H1 (cell line): ENCODE data around the gene GGT5. TPM values are rescaled to one million over a fixed set of nuclear protein-coding genes. Genes with fewer than 3 reads are reported as not detected.
"Not testable (repeated sequence)": the region's sequence is repeated elsewhere in the genome, so short reads cannot be mapped to it uniquely, and the experiment has no call there.

Source experiments
- CTCF ChIA-PET: fragments of 300-600 bp; sonication (Branson Sonifier 250); formaldehyde crosslinking; loops from one replicate; lab custom pipeline; 2021; ENCODE audit not compliant: partially characterized antibody; lab: Charles Lee
- POLR2A ChIA-PET: fragments of 300-600 bp; sonication (Branson Sonifier 250); formaldehyde crosslinking; loops from one replicate; lab custom pipeline; 2021; ENCODE audit warnings: inconsistent platforms; ENCODE audit not compliant: partially characterized antibody; lab: Charles Lee
- DNase-seq, 2 experiments: peaks; one replicate each; pipeline versions ENCODE4 v3.0.0 to v3.0.0-alpha.2; 2010 to 2022; ENCODE audit warnings: low spot score in 2 of 2, low read depth in 1 of 2, mixed read lengths in 1 of 2
- FAIRE-seq: peaks from 2 replicates; lab custom pipeline; 2011; peaks lifted over from hg19 to GRCh38; lab: Jason Lieb, UNC
- H2AFZ ChIP-seq: 2 replicates; pipeline ENCODE4 v1.8.1; 2012; ENCODE audit warnings: low read length, inconsistent platforms
- H2AK5ac ChIP-seq: 2 replicates; pipeline ENCODE4 v1.6.1; 2013; ENCODE audit warnings: low read depth, low read length
- H2BK120ac ChIP-seq: replicated peaks from 2 replicates; pipeline ENCODE3; 2013; ENCODE audit warnings: low read depth, low read length, inconsistent platforms
- H2BK12ac ChIP-seq: 2 replicates; pipeline ENCODE4 v1.6.1; 2013; ENCODE audit warnings: low read depth, low read length
- H2BK15ac ChIP-seq: 2 replicates; pipeline ENCODE4 v1.6.1; 2013; ENCODE audit warnings: low read length
- H2BK20ac ChIP-seq: 2 replicates; pipeline ENCODE4 v1.6.1; 2013; ENCODE audit warnings: low read length
- H2BK5ac ChIP-seq: 2 replicates; pipeline ENCODE4 v1.6.1; 2013; ENCODE audit warnings: low read depth, low read length
- H3K14ac ChIP-seq: 2 replicates; pipeline ENCODE4 v1.6.1; 2013; ENCODE audit warnings: inconsistent platforms; ENCODE audit not compliant: insufficient read length
- H3K18ac ChIP-seq: 2 replicates; pipeline ENCODE4 v1.6.1; 2013; ENCODE audit warnings: low read length; ENCODE audit errors: extremely low read depth
- H3K23ac ChIP-seq: 2 replicates; pipeline ENCODE4 v1.6.1; 2013; ENCODE audit warnings: inconsistent platforms; ENCODE audit not compliant: insufficient read length
- H3K23me2 ChIP-seq: 2 replicates; pipeline ENCODE4 v1.6.1; 2013; ENCODE audit warnings: low read depth, low read length
- H3K27ac ChIP-seq: 2 replicates; pipeline ENCODE4 v1.6.1; 2011; ENCODE audit warnings: low read depth, low read length, inconsistent platforms
- H3K27me3 ChIP-seq, 4 experiments: replicated peaks in 1 of 4; 1 replicate in 1 of 4; 2 replicates in 3 of 4; pipeline versions ENCODE4 v1.6.1 to v1.8.1; 2011 to 2013; ENCODE audit warnings: low read length in 3 of 4, mild to moderate bottlenecking in 3 of 4, inconsistent platforms in 2 of 4, mixed read lengths in 2 of 4, moderate library complexity in 1 of 4; ENCODE audit not compliant: control insufficient read depth in 3 of 4, insufficient read depth in 3 of 4; ENCODE audit errors: extremely low read depth in 1 of 4
- H3K36me3 ChIP-seq, 4 experiments: 2 replicates each; pipeline versions ENCODE4 v1.6.1 to v1.8.1; 2011 to 2013; ENCODE audit warnings: mild to moderate bottlenecking in 4 of 4, low read length in 3 of 4, moderate library complexity in 2 of 4, control low read depth in 1 of 4, inconsistent platforms in 1 of 4; ENCODE audit not compliant: insufficient read depth in 4 of 4, control insufficient read depth in 2 of 4
- H3K4ac ChIP-seq: replicated peaks from 2 replicates; pipeline ENCODE3; 2013; ENCODE audit warnings: low read length, low read depth, mixed read lengths, inconsistent platforms; ENCODE audit not compliant: insufficient read length
- H3K4me1 ChIP-seq, 4 experiments: replicated peaks in 1 of 4; 1 replicate in 1 of 4; 2 replicates in 3 of 4; pipeline versions ENCODE4 v1.6.1 to v1.8.1; 2011 to 2013; ENCODE audit warnings: low read length in 3 of 4, inconsistent platforms in 2 of 4, mixed read lengths in 1 of 4; ENCODE audit not compliant: insufficient read depth in 4 of 4, control insufficient read depth in 3 of 4
- H3K4me2 ChIP-seq, 2 experiments: 2 replicates each; pipeline versions ENCODE4 v1.6.1 to v1.8.1; 2011 to 2013; ENCODE audit warnings: low read depth in 2 of 2, low read length in 2 of 2, control low read depth in 1 of 2, inconsistent platforms in 1 of 2, mild to moderate bottlenecking in 1 of 2; ENCODE audit not compliant: insufficient read depth in 1 of 2
- H3K4me3 ChIP-seq, 4 experiments: fragments of 200-600, 300-600 bp in 1 of 4; sonication (generic), shearing (Covaris generic), sonication (Bioruptor Twin) in 1 of 4; 2 replicates each; pipeline versions ENCODE4 v1.5.1 to v1.8.1; 2011 to 2016; ENCODE audit warnings: low read length in 4 of 4, low read depth in 3 of 4, control low read depth in 2 of 4, inconsistent platforms in 2 of 4, mild to moderate bottlenecking in 2 of 4, mixed read lengths in 1 of 4, moderate library complexity in 1 of 4; ENCODE audit not compliant: insufficient read depth in 2 of 4; ENCODE audit errors: extremely low read depth in 1 of 4
- H3K56ac ChIP-seq: replicated peaks from 2 replicates; pipeline ENCODE3; 2013; ENCODE audit warnings: low read depth, mild to moderate bottlenecking, mixed read lengths, low read length, inconsistent platforms; ENCODE audit not compliant: insufficient read length
- H3K79me1 ChIP-seq: 2 replicates; pipeline ENCODE4 v1.6.1; 2013; ENCODE audit warnings: low read depth, low read length, control low read depth
- H3K79me2 ChIP-seq, 2 experiments: 2 replicates each; pipeline versions ENCODE4 v1.6.1 to v1.8.1; 2012 to 2013; ENCODE audit warnings: low read length in 2 of 2, mild to moderate bottlenecking in 2 of 2, inconsistent platforms in 1 of 2; ENCODE audit not compliant: insufficient read depth in 2 of 2, control insufficient read depth in 1 of 2
- H3K9ac ChIP-seq, 4 experiments: replicated peaks in 1 of 4; 1 replicate in 1 of 4; 2 replicates in 3 of 4; pipeline versions ENCODE4 v1.6.1 to v1.8.1; 2011 to 2013; ENCODE audit warnings: low read depth in 3 of 4, low read length in 3 of 4, control low read depth in 2 of 4, mild to moderate bottlenecking in 2 of 4, moderate library complexity in 2 of 4, inconsistent platforms in 1 of 4; ENCODE audit errors: extremely low read depth in 1 of 4
- H3K9me3 ChIP-seq, 2 experiments: 2 replicates each; pipeline versions ENCODE4 v1.6.1 to v1.8.1; 2012 to 2013; ENCODE audit warnings: mild to moderate bottlenecking in 2 of 2, moderate library complexity in 2 of 2, control low read depth in 1 of 2, inconsistent platforms in 1 of 2, low read depth in 1 of 2, low read length in 1 of 2, mixed read lengths in 1 of 2; ENCODE audit not compliant: insufficient read depth in 2 of 2
- H4K20me1 ChIP-seq, 2 experiments: replicated peaks in 1 of 2; 2 replicates each; pipeline versions ENCODE3 to v1.8.1; 2011 to 2013; ENCODE audit warnings: inconsistent platforms in 2 of 2, low read length in 2 of 2, mild to moderate bottlenecking in 1 of 2; ENCODE audit not compliant: insufficient read depth in 2 of 2, control insufficient read depth in 1 of 2
- H4K5ac ChIP-seq: 2 replicates; pipeline ENCODE4 v1.6.1; 2013; ENCODE audit warnings: low read length, low read depth, mixed read lengths, inconsistent platforms; ENCODE audit not compliant: insufficient read length
- H4K8ac ChIP-seq: 2 replicates; pipeline ENCODE4 v1.8.0; 2013; ENCODE audit warnings: mild to moderate bottlenecking, moderate library complexity, low read length, inconsistent platforms; ENCODE audit not compliant: insufficient read depth; ENCODE audit errors: extremely low read depth
- H4K91ac ChIP-seq: replicated peaks from 2 replicates; pipeline ENCODE3; 2013; ENCODE audit warnings: low read length, mixed read lengths, inconsistent platforms; ENCODE audit not compliant: insufficient read length
- whole genome bisulfite sequencing, 2 experiments: shearing (Covaris generic) in 1 of 2; methylation state at CpG; one replicate each; pipeline versions ENCODE4 v1.1.6 to v1.1.7; 2013 to 2015; ENCODE audit warnings: low lambda C conversion rate in 2 of 2, mixed read lengths in 2 of 2, inconsistent platforms in 1 of 2, low coverage in 1 of 2, missing lambda C conversion rate in 1 of 2; ENCODE audit not compliant: insufficient replicate concordance in 2 of 2, insufficient coverage in 1 of 2, insufficient read length in 1 of 2; ENCODE audit errors: extremely low coverage in 1 of 2, missing lambda C conversion rate in 1 of 2; 5-methylcytosine and 5-hydroxymethylcytosine counted together
- polyA plus RNA-seq, 7 experiments: library from polyadenylated mRNA; depleted of rRNA in 3 of 7; stranded (reverse) in 5 of 7; unstranded in 2 of 7; fragments of >200 nt in 5 of 7; fragments of 200-250 nt in 2 of 7; gene quantifications; 1 replicate in 5 of 7; 2 replicates in 1 of 7; 4 replicates in 1 of 7; pipeline versions ENCODE4 v1.2.1 to v1.2.3, GENCODE V29; 2011 to 2013; ENCODE audit warnings: missing spikeins in 2 of 7, mixed read lengths in 2 of 7
- total RNA-seq: library from RNA; stranded (reverse); fragmentation: NEBNext Ultra II Directional; extraction: Animal tissue kit (Norgen Biotek cat#: 25700); gene quantifications from 2 replicates; pipeline ENCODE4 v1.2.1, GENCODE V29; 2021

Gene GGT5
- total and polyA plus RNA-seq, 2 of the 8 experiments (the other 6 are each of a cell fraction or from before 2014, with no cell fraction given): 0.05 TPM; not detected in 1

DNA sequence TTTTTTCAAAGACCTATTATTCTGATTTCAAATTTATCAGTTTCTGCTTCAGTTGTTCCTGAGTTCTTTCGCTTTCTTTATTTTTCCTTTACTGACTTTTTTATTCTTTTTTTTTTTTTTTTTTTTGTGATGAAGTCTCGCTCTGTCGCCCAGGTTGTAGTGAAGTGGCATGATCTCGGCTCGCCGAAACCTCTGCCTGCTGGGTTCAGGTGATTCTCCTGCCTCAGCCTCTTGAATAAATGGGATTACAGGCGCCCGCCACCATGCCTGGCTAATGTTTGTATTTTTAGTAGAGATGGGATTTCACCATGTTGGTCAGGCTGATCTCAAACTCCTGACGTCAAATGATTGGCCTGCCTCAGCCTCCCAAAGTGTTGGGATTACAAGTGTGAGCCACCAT lies 31.8 kb downstream of the GGT5 start:
- H3K79me1 ChIP-seq, H2BK20ac ChIP-seq, H3K9ac ChIP-seq, H4K20me1 ChIP-seq, H2BK15ac ChIP-seq, H3K4me2 ChIP-seq, H4K91ac ChIP-seq, POLR2A ChIA-PET, H2AK5ac ChIP-seq, H3K79me2 ChIP-seq, H3K4ac ChIP-seq, H3K4me3 ChIP-seq, H3K36me3 ChIP-seq, H2BK5ac ChIP-seq, FAIRE-seq, H3K27me3 ChIP-seq, H3K56ac ChIP-seq, H3K4me1 ChIP-seq, H3K18ac ChIP-seq, DNase-seq, H3K14ac ChIP-seq, H4K5ac ChIP-seq, H3K23me2 ChIP-seq, H3K9me3 ChIP-seq, H3K27ac ChIP-seq, H3K23ac ChIP-seq, H2AFZ ChIP-seq, H2BK12ac ChIP-seq, H4K8ac ChIP-seq, H2BK120ac ChIP-seq: not testable (repeated sequence)
- CTCF ChIA-PET: interaction anchor here (1.3 to 4.1 kb wide), 2 partner anchors 16 to 23 kb away, joined by 5 to 27 read pairs; no protein-coding TSS in a partner anchor
- WGBS, 2 experiments: 89% methylated on average over 8 of the region's 9 CpGs; no CpG with 5 or more reads in 1 of the 2 experiments

DNA sequence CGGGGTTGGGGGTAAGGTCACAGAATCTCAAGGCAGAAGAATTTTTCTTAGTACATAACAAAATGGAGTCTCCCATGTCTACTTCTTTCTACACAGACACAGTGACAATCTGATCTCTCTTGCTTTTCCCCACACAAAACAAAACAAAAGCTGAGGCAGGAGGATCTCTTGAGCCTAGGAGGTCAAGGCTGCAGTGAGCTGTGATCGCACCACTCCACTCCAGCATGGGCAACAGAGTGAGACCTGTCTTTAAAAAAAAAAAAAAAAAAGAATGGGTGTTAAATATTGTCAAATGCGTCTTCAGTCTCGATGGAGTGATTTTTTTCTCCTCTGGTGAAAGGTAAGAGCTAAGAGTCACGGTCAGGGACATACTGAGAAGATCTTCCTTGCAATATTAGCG lies 33.2 kb downstream of the GGT5 start:
- not testable (repeated sequence) for H2BK120ac ChIP-seq, H3K23ac ChIP-seq, H3K4ac ChIP-seq, H3K27ac ChIP-seq, H4K20me1 ChIP-seq, H3K79me1 ChIP-seq, H2AK5ac ChIP-seq, H4K8ac ChIP-seq, H2BK20ac ChIP-seq, H3K56ac ChIP-seq, H3K4me2 ChIP-seq, H4K5ac ChIP-seq, H3K79me2 ChIP-seq, H2AFZ ChIP-seq, H3K27me3 ChIP-seq, H3K4me1 ChIP-seq, H3K9me3 ChIP-seq, H2BK5ac ChIP-seq, H4K91ac ChIP-seq, H2BK12ac ChIP-seq, H3K9ac ChIP-seq, FAIRE-seq, H3K18ac ChIP-seq, DNase-seq, H3K23me2 ChIP-seq, H3K4me3 ChIP-seq, H3K36me3 ChIP-seq, H3K14ac ChIP-seq, H2BK15ac ChIP-seq
- CTCF ChIA-PET: interaction anchor here (0.6 to 1.3 kb wide), 3 partner anchors 18 to 66 kb away, joined by 3 to 5 read pairs (median 3); no protein-coding TSS in a partner anchor
- POLR2A ChIA-PET: interaction anchor here (0.7 kb wide), 1 partner anchor 13 kb away, joined by 4 read pairs; no protein-coding TSS in a partner anchor
- 93% methylated on average over 4 of the region's 6 CpGs; no CpG with 5 or more reads in 1 of the 2 experiments for WGBS, 2 experiments
